ENCODE measurements around the gene UNC13B.

GRCh38 chr9:35422753-35423152 lies 260.9 kb downstream of the UNC13B start:
- TF ChIP-seq CBX8 (IDR thresholded peaks at IDR 0.05; ENCODE audit: borderline replicate concordance, extremely low read depth, low read depth, low read length, poor library complexity, severe bottlenecking): no peak
- TF ChIP-seq SP2 (IDR thresholded peaks at IDR 0.05; ENCODE audit: extremely low read depth, low read depth, low read length, poor library complexity, severe bottlenecking): no peak
- TF ChIP-seq POLR2A (conservative IDR thresholded peaks at IDR 0.05): no peak
- TF ChIP-seq, protein P1, sequence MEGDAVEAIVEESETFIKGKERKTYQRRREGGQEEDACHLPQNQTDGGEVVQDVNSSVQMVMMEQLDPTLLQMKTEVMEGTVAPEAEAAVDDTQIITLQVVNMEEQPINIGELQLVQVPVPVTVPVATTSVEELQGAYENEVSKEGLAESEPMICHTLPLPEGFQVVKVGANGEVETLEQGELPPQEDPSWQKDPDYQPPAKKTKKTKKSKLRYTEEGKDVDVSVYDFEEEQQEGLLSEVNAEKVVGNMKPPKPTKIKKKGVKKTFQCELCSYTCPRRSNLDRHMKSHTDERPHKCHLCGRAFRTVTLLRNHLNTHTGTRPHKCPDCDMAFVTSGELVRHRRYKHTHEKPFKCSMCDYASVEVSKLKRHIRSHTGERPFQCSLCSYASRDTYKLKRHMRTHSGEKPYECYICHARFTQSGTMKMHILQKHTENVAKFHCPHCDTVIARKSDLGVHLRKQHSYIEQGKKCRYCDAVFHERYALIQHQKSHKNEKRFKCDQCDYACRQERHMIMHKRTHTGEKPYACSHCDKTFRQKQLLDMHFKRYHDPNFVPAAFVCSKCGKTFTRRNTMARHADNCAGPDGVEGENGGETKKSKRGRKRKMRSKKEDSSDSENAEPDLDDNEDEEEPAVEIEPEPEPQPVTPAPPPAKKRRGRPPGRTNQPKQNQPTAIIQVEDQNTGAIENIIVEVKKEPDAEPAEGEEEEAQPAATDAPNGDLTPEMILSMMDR (IDR thresholded peaks at IDR 0.05 in 2 of 3, conservative IDR thresholded peaks at IDR 0.05 in 1 of 3; ENCODE audit: insufficient read depth in 2 of 3, low read depth in 1 of 3, low read length in 3 of 3): no peak
- TF ChIP-seq ZNF274 (IDR thresholded peaks at IDR 0.05; ENCODE audit: borderline replicate concordance, low read depth, low read length): no peak
